Keratinocyte (primary cell): Measurements from ENCODE around the gene METTL26. TPM values are rescaled to one million over a fixed set of nuclear protein-coding genes. Genes with fewer than 3 reads are reported as not detected.

Experiments used
- DNase-seq: peaks from one replicate; pipeline ENCODE4 v3.0.0-alpha.2; 2011; ENCODE audit warnings: low read depth, missing footprints, low spot score
- FAIRE-seq: peaks from 2 replicates; lab custom pipeline; 2011; peaks lifted over from hg19 to GRCh38; lab: Jason Lieb, UNC
- H2AFZ ChIP-seq: 2 replicates; pipeline ENCODE4 v1.6.0; 2012; ENCODE audit warnings: low read length, control low read depth, inconsistent platforms; ENCODE audit not compliant: control insufficient read depth
- H3K27ac ChIP-seq: 2 replicates; pipeline ENCODE4 v1.5.1; 2011; ENCODE audit warnings: low read length; ENCODE audit not compliant: control insufficient read depth, insufficient read depth
- H3K27me3 ChIP-seq: 3 replicates; pipeline ENCODE4 v1.6.0; 2011; ENCODE audit warnings: low read length; ENCODE audit not compliant: control insufficient read depth, insufficient read depth; ENCODE audit errors: extremely low read depth
- H3K36me3 ChIP-seq, 2 experiments: 2 replicates in 1 of 2; 3 replicates in 1 of 2; pipeline ENCODE4 v1.5.1; 2011; ENCODE audit warnings: low read length in 2 of 2, mild to moderate bottlenecking in 1 of 2; ENCODE audit not compliant: control insufficient read depth in 2 of 2, insufficient read depth in 2 of 2; ENCODE audit errors: extremely low read depth in 1 of 2
- H3K4me1 ChIP-seq: 3 replicates; pipeline ENCODE4 v1.5.1; 2011; ENCODE audit warnings: low read length; ENCODE audit not compliant: control insufficient read depth, insufficient read depth; ENCODE audit errors: extremely low read depth
- H3K4me2 ChIP-seq: 3 replicates; pipeline ENCODE4 v1.6.0; 2011; ENCODE audit warnings: low read depth, low read length; ENCODE audit not compliant: control insufficient read depth, insufficient read depth; ENCODE audit errors: extremely low read depth
- H3K4me3 ChIP-seq, 3 experiments: fragments of 200-600 bp in 1 of 3; sonication (generic) in 1 of 3; 2 replicates in 2 of 3; 3 replicates in 1 of 3; pipeline ENCODE4 v1.5.1; 2011 to 2016; ENCODE audit warnings: low read length in 3 of 3, mild to moderate bottlenecking in 3 of 3, control low read depth in 2 of 3, inconsistent platforms in 1 of 3, low read depth in 1 of 3, mixed read lengths in 1 of 3, mixed run types in 1 of 3, moderate library complexity in 1 of 3; ENCODE audit not compliant: control insufficient read depth in 2 of 3, insufficient read depth in 2 of 3; ENCODE audit errors: extremely low read depth in 1 of 3
- H3K79me2 ChIP-seq: 2 replicates; pipeline ENCODE4 v1.6.0; 2012; ENCODE audit warnings: low read length; ENCODE audit not compliant: control insufficient read depth, insufficient read depth
- H3K9ac ChIP-seq: 3 replicates; pipeline ENCODE4 v1.6.0; 2011; ENCODE audit warnings: low read length; ENCODE audit not compliant: control insufficient read depth, insufficient read depth; ENCODE audit errors: extremely low read depth
- H3K9me1 ChIP-seq: 3 replicates; pipeline ENCODE4 v1.6.0; 2011; ENCODE audit warnings: low read length; ENCODE audit not compliant: control insufficient read depth, insufficient read depth; ENCODE audit errors: extremely low read depth
- H3K9me3 ChIP-seq: 2 replicates; pipeline ENCODE4 v1.5.1; 2012; ENCODE audit warnings: low read depth, low read length; ENCODE audit not compliant: control insufficient read depth
- H4K20me1 ChIP-seq: 3 replicates; pipeline ENCODE4 v1.6.0; 2011; ENCODE audit warnings: low read length; ENCODE audit not compliant: control insufficient read depth, insufficient read depth; ENCODE audit errors: extremely low read depth
- EZH2 ChIP-seq: IDR thresholded peaks from one replicate; pipeline ENCODE4 v1.6.1; 2012; ENCODE audit warnings: inconsistent platforms, mild to moderate bottlenecking, low read length, moderate library complexity
- dilution Hi-C: fragments of 300-500 bp; cut with MboI; formaldehyde crosslinking; loops from one replicate; pipeline ENCODE4 v1.7.0; 2020; ENCODE audit warnings: low sequenced_read_pairs; ENCODE audit not compliant: extremely low pct_ligation_motif_present
- polyA plus RNA-seq, 5 experiments: library from polyadenylated mRNA; depleted of rRNA in 3 of 5; stranded (reverse) in 3 of 5; stranded (forward) in 1 of 5; unstranded in 1 of 5; fragments of >200 nt; gene quantifications; 1 replicate in 1 of 5; 2 replicates in 3 of 5; 3 replicates in 1 of 5; pipeline versions ENCODE4 v1.2.1 to v1.2.3, GENCODE V29; 2011 to 2012; ENCODE audit warnings: missing spikeins in 2 of 5, low read depth in 1 of 5, low replicate concordance in 1 of 5
- TF ChIP-seq, protein P1 (sequence below), 3 experiments: IDR thresholded peaks in 1 of 3; conservative IDR thresholded peaks in 1 of 3; optimal IDR thresholded peaks in 1 of 3; 2 replicates in 2 of 3; 3 replicates in 1 of 3; pipeline versions ENCODE3 to v1.5.1; 2011; ENCODE audit warnings: low read length in 3 of 3, mild to moderate bottlenecking in 3 of 3, moderate library complexity in 2 of 3, control low read depth in 1 of 3, inconsistent platforms in 1 of 3; ENCODE audit not compliant: insufficient read depth in 2 of 3; ENCODE audit errors: extremely low read depth in 1 of 3

METTL26 gene
- polyA plus RNA-seq, 1 donor (not counting 4 experiments of a cell fraction or from before 2014, with no cell fraction given), result 46.9 TPM

DNA sequence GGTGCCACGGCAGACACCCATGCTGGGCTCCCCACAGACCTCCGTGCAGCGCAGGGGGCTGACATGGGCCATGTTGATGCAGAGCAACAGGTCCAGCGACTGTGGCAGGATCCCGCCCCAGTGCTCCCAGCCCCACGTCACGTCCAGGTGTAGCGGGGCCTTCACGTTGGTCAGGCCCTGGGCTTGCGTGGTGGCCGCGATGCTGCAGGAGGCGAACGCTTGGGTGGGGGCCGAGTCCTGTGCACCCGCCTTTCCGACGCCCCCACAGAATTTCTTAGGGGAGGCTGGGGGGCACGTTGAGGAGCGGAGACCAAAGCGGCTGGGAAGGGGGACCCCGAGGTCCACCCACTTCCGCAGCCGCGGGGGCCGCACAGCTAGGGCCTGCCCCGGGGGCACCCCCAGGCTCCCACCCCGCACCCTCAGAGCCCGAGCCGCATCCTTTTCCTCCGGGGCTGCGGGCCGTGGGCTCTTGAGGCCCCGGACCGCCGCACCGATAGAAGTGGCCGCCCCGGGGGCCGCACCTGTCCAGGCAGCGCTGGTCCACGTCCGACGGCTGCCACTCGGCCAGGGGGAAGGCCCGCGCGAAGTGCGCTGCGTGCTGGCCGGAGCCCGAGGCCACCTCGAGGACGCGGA is 416 bp downstream of the METTL26 start:
- Histone ChIP-seq H3K4me2 (peak overlapping the region; percentile 85), H3K4me3 (peak overlapping the region; percentile 74 to 85 (median 83)), H3K79me2 (peaks cover 8% of the 10 kb centered on the region), H3K9ac (peak overlapping the region; percentile 85), H3K27me3 (no peaks in the 10 kb centered on the region), H2AFZ (peak overlapping the region; percentile 90), H3K9me3 (no peaks in the 10 kb centered on the region), H3K27ac (peak overlapping the region; percentile 90), H3K4me1 (peaks cover 8% of the 10 kb centered on the region), H4K20me1 (no peaks in the 10 kb centered on the region), H3K9me1 (no peaks in the 10 kb centered on the region), H3K36me3 (peaks cover 2 to 10% of the 10 kb centered on the region in 2 experiments)
- no peak for FAIRE-seq
- DNase-seq, result no peak
- dilution Hi-C loops, result no loop called here
- TF ChIP-seq, protein P1, sequence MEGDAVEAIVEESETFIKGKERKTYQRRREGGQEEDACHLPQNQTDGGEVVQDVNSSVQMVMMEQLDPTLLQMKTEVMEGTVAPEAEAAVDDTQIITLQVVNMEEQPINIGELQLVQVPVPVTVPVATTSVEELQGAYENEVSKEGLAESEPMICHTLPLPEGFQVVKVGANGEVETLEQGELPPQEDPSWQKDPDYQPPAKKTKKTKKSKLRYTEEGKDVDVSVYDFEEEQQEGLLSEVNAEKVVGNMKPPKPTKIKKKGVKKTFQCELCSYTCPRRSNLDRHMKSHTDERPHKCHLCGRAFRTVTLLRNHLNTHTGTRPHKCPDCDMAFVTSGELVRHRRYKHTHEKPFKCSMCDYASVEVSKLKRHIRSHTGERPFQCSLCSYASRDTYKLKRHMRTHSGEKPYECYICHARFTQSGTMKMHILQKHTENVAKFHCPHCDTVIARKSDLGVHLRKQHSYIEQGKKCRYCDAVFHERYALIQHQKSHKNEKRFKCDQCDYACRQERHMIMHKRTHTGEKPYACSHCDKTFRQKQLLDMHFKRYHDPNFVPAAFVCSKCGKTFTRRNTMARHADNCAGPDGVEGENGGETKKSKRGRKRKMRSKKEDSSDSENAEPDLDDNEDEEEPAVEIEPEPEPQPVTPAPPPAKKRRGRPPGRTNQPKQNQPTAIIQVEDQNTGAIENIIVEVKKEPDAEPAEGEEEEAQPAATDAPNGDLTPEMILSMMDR (optimal IDR thresholded peaks at IDR 0.05 in 1 of 3, IDR thresholded peaks at IDR 0.05 in 1 of 3, conservative IDR thresholded peaks at IDR 0.05 in 1 of 3; ENCODE audit: extremely low read depth in 1 of 3, insufficient read depth in 2 of 3, low read length in 3 of 3), result no peak
- TF ChIP-seq EZH2, result no peak

DNA sequence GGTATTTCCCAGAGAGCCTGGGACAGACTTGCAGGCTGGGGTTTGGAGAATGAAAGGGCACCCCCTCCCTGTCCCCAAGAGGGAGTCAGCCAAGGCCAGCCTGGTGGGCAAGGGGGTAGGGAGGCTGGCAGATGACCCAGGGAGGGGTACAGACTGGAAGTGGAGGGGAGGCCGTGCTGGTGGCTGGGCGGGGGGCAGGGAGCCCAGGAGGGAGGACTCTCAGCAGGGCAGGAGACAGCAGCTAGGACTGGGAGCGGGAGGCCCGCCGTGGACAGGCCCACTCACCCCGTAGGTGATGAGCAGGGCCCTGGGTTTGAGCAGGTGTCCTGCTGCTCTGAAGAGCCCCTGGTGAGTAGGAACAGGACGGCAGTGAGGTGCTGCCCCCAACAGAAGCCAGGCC is 1.1 kb downstream of the METTL26 start:
- dilution Hi-C loops, result no loop called here
- Histone ChIP-seq H3K9me3 (no peaks in the 10 kb centered on the region), H3K9me1 (no peaks in the 10 kb centered on the region), H3K79me2 (peaks cover 8% of the 10 kb centered on the region), H2AFZ (no peak overlapping the region), H3K4me1 (peaks cover 8% of the 10 kb centered on the region), H3K9ac (no peak overlapping the region), H3K4me2 (peak overlapping the region; percentile 85), H3K27ac (no peak overlapping the region), H4K20me1 (no peaks in the 10 kb centered on the region), H3K4me3 (peak overlapping the region; percentile 74 to 85 (median 83)), H3K27me3 (no peaks in the 10 kb centered on the region), H3K36me3 (peaks cover 2 to 10% of the 10 kb centered on the region in 2 experiments)
- no peak for FAIRE-seq
- TF ChIP-seq EZH2, result no peak
- TF ChIP-seq, protein P1 (optimal IDR thresholded peaks at IDR 0.05 in 1 of 3, IDR thresholded peaks at IDR 0.05 in 1 of 3, conservative IDR thresholded peaks at IDR 0.05 in 1 of 3; ENCODE audit: extremely low read depth in 1 of 3, insufficient read depth in 2 of 3, low read length in 3 of 3), result no peak
- no peak for DNase-seq
